HEK293 (cell line): ENCODE data around the gene B9D1.

ENCODE experiments used
- ZNF248 ChIP-seq: fragments of 450-650 bp; formaldehyde crosslinking; IDR thresholded peaks from 2 replicates; pipeline ENCODE4 v1.5.1; 2017; ENCODE audit warnings: missing biosample characterization, missing genetic modification characterization
- ZNF366 ChIP-seq: fragments of 450-650 bp; formaldehyde crosslinking; conservative IDR thresholded peaks from 2 replicates; pipeline ENCODE4 v1.5.1; 2016; ENCODE audit warnings: missing biosample characterization, missing genetic modification characterization
- ZNF626 ChIP-seq: fragments of 450-650 bp; sonication (Bioruptor Pico); formaldehyde crosslinking; IDR thresholded peaks from 2 replicates; pipeline ENCODE4 v1.5.1; 2018; ENCODE audit warnings: missing biosample characterization, missing genetic modification characterization, inconsistent platforms
- ZNF747 ChIP-seq: fragments of 450-650 bp; formaldehyde crosslinking; IDR thresholded peaks from 2 replicates; pipeline ENCODE4 v1.5.1; 2016; ENCODE audit warnings: missing biosample characterization, missing genetic modification characterization
- TF ChIP-seq, protein P1 (sequence below): fragments of 450-650 bp; formaldehyde crosslinking; IDR thresholded peaks from 2 replicates; pipeline ENCODE4 v1.5.1; 2017; ENCODE audit warnings: missing biosample characterization, missing genetic modification characterization
- TF ChIP-seq, protein P2 (sequence below): fragments of 450-650 bp; formaldehyde crosslinking; IDR thresholded peaks from 2 replicates; pipeline ENCODE4 v1.5.1; 2016; ENCODE audit warnings: missing biosample characterization, missing genetic modification characterization
- TF ChIP-seq, protein P3 (sequence below): fragments of 450-650 bp; formaldehyde crosslinking; IDR thresholded peaks from 2 replicates; pipeline ENCODE4 v1.5.1; 2016; ENCODE audit warnings: missing biosample characterization, missing genetic modification characterization, low read depth

DNA sequence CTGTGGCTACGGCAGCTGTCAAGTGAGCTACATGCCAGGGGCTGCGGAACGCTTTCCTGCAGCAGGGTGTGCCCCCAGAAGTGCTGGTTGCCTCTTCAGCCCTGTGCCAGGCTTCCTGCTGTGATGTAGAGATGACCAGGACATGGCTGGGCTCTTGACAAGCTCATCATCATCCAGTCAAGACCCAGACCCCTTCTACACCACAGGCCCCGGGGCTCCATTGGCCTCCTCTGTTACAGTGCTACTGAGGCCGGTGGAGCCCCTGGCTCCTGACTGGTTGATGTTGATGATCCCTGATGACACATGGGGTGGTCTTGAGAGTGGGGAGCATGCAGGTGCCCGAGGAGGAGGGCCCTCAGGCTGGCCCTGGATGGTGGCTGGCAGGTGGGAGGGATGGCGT, 50.1 kb downstream of the B9D1 start:
- TF ChIP-seq ZNF747 (tag by site-specific recombination) = no peak
- no peak for TF ChIP-seq ZNF248
- TF ChIP-seq, protein P1, sequence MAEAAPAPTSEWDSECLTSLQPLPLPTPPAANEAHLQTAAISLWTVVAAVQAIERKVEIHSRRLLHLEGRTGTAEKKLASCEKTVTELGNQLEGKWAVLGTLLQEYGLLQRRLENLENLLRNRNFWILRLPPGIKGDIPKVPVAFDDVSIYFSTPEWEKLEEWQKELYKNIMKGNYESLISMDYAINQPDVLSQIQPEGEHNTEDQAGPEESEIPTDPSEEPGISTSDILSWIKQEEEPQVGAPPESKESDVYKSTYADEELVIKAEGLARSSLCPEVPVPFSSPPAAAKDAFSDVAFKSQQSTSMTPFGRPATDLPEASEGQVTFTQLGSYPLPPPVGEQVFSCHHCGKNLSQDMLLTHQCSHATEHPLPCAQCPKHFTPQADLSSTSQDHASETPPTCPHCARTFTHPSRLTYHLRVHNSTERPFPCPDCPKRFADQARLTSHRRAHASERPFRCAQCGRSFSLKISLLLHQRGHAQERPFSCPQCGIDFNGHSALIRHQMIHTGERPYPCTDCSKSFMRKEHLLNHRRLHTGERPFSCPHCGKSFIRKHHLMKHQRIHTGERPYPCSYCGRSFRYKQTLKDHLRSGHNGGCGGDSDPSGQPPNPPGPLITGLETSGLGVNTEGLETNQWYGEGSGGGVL (tag by site-specific recombination) = no peak
- TF ChIP-seq, protein P2, sequence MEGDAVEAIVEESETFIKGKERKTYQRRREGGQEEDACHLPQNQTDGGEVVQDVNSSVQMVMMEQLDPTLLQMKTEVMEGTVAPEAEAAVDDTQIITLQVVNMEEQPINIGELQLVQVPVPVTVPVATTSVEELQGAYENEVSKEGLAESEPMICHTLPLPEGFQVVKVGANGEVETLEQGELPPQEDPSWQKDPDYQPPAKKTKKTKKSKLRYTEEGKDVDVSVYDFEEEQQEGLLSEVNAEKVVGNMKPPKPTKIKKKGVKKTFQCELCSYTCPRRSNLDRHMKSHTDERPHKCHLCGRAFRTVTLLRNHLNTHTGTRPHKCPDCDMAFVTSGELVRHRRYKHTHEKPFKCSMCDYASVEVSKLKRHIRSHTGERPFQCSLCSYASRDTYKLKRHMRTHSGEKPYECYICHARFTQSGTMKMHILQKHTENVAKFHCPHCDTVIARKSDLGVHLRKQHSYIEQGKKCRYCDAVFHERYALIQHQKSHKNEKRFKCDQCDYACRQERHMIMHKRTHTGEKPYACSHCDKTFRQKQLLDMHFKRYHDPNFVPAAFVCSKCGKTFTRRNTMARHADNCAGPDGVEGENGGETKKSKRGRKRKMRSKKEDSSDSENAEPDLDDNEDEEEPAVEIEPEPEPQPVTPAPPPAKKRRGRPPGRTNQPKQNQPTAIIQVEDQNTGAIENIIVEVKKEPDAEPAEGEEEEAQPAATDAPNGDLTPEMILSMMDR (tag by site-specific recombination) = no peak
- no peak for TF ChIP-seq ZNF366 (tag by site-specific recombination)
- TF ChIP-seq, protein P3, sequence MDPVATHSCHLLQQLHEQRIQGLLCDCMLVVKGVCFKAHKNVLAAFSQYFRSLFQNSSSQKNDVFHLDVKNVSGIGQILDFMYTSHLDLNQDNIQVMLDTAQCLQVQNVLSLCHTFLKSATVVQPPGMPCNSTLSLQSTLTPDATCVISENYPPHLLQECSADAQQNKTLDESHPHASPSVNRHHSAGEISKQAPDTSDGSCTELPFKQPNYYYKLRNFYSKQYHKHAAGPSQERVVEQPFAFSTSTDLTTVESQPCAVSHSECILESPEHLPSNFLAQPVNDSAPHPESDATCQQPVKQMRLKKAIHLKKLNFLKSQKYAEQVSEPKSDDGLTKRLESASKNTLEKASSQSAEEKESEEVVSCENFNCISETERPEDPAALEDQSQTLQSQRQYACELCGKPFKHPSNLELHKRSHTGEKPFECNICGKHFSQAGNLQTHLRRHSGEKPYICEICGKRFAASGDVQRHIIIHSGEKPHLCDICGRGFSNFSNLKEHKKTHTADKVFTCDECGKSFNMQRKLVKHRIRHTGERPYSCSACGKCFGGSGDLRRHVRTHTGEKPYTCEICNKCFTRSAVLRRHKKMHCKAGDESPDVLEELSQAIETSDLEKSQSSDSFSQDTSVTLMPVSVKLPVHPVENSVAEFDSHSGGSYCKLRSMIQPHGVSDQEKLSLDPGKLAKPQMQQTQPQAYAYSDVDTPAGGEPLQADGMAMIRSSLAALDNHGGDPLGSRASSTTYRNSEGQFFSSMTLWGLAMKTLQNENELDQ (tag by site-specific recombination) = no peak
- TF ChIP-seq ZNF626 (tag by site-specific recombination) = no peak
